Gastrocnemius medialis (tissue), 4 donors: ENCODE measurements around the gene ZNF660. TPM values are rescaled to one million over a fixed set of nuclear protein-coding genes. Genes with fewer than 3 reads are reported as not detected.
"Not testable (repeated sequence)": the region's sequence is repeated elsewhere in the genome, so short reads cannot be mapped to it uniquely, and the experiment has no call there.

ENCODE experiments used
- ATAC-seq, 2 donors: fragments of 150-250 bp; one replicate each; pipeline ENCODE4 v1.9.1; 2016
- DNase-seq, 2 donors: peaks; one replicate each; pipeline ENCODE4 v3.0.0-alpha.2; 2019
- H3K27ac ChIP-seq, 4 donors: fragments of 200-600 bp; sonication (generic); 1 replicate in 1 of 4; 2 replicates in 3 of 4; pipeline ENCODE4 v1.5.1; 2016 to 2018; ENCODE audit warnings: mild to moderate bottlenecking in 2 of 4, moderate library complexity in 1 of 4
- H3K27me3 ChIP-seq, 3 donors: fragments of 200-600 bp; sonication (generic) in 2 of 3; 1 replicate in 1 of 3; 2 replicates in 2 of 3; pipeline versions ENCODE4 v1.5.1 to v1.6.0; 2016 to 2019; ENCODE audit warnings: mild to moderate bottlenecking in 1 of 3, moderate library complexity in 1 of 3
- H3K36me3 ChIP-seq, 2 donors: fragments of 200-600 bp; sonication (generic) in 1 of 2; one replicate each; pipeline ENCODE4 v1.5.1; 2017 to 2018
- H3K4me1 ChIP-seq, 2 donors: fragments of 200-600 bp; sonication (generic) in 1 of 2; one replicate each; pipeline ENCODE4 v1.5.1; 2016 to 2017; ENCODE audit warnings: mild to moderate bottlenecking in 2 of 2
- H3K4me3 ChIP-seq, 4 donors: fragments of 200-600 bp; sonication (generic) in 3 of 4; 1 replicate in 1 of 4; 2 replicates in 3 of 4; pipeline ENCODE4 v1.5.1; 2016 to 2019; ENCODE audit warnings: mild to moderate bottlenecking in 2 of 4
- H3K9me3 ChIP-seq, 3 donors: fragments of 200-600 bp; sonication (generic) in 2 of 3; 1 replicate in 1 of 3; 2 replicates in 2 of 3; pipeline ENCODE4 v1.5.1; 2016 to 2019
- POLR2A ChIP-seq, 2 donors: fragments of 450-650 bp; IDR thresholded peaks; one replicate each; pipeline ENCODE4 v1.6.1; 2017; ENCODE audit warnings: antibody characterized with exemption in 2 of 2, mild to moderate bottlenecking in 2 of 2, moderate library complexity in 2 of 2
- in situ Hi-C, 4 donors: fragments of 200-750 bp; cut with MboI; loops; one replicate each; pipeline versions ENCODE4 v1.15.0 to v1.8.0; 2017; ENCODE audit warnings: low sequenced_read_pairs in 4 of 4
- intact Hi-C: fragments of 100-400 bp; cut with DNase I; formaldehyde crosslinking; loops from one replicate; pipeline ENCODE4 v1.15.1; 2023; ENCODE audit warnings: low total_unique reads
- total RNA-seq, 4 donors: library from RNA; depleted of rRNA; stranded (reverse); fragments of >200 nt; gene quantifications; one replicate each; pipeline versions ENCODE4 v1.1.0 to v1.2.3, GENCODE V29; 2016
- TF ChIP-seq, protein P1 (sequence below), 5 experiments: fragments of 450-650 bp in 3 of 5; fragments of 200-600 bp in 2 of 5; sonication (generic) in 2 of 5; IDR thresholded peaks in 4 of 5; conservative IDR thresholded peaks in 1 of 5; 1 replicate in 4 of 5; 2 replicates in 1 of 5; pipeline ENCODE4 v1.5.1; 2016 to 2019; ENCODE audit warnings: antibody characterized with exemption in 5 of 5, mild to moderate bottlenecking in 3 of 5, moderate library complexity in 3 of 5

The ZNF660 gene
- total RNA-seq = under 1 TPM; 0.13 to 0.39 (median 0.28) TPM

- in situ Hi-C loops (no loop called here), intact Hi-C loops (no loop called here)
- peak within 1 kb of the TSS; percentile 36 to 61 (median 49) for H3K27ac ChIP-seq
- ATAC-seq = peak; percentile 54 to 56
- DNase-seq = peak; percentile 3 to 15
- H3K36me3 ChIP-seq = peaks cover 0 to 16% of the 10 kb centered on the region in 2 donors
- TF ChIP-seq, protein P1, sequence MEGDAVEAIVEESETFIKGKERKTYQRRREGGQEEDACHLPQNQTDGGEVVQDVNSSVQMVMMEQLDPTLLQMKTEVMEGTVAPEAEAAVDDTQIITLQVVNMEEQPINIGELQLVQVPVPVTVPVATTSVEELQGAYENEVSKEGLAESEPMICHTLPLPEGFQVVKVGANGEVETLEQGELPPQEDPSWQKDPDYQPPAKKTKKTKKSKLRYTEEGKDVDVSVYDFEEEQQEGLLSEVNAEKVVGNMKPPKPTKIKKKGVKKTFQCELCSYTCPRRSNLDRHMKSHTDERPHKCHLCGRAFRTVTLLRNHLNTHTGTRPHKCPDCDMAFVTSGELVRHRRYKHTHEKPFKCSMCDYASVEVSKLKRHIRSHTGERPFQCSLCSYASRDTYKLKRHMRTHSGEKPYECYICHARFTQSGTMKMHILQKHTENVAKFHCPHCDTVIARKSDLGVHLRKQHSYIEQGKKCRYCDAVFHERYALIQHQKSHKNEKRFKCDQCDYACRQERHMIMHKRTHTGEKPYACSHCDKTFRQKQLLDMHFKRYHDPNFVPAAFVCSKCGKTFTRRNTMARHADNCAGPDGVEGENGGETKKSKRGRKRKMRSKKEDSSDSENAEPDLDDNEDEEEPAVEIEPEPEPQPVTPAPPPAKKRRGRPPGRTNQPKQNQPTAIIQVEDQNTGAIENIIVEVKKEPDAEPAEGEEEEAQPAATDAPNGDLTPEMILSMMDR (IDR thresholded peaks at IDR 0.05 in 4 of 5, conservative IDR thresholded peaks at IDR 0.05 in 1 of 5) = no peak
- no peaks in the 10 kb centered on the region for H3K27me3 ChIP-seq
- peak within 1 kb of the TSS; percentile 61 to 73 (median 66) for H3K4me3 ChIP-seq
- H3K9me3 ChIP-seq = no peaks in the 10 kb centered on the region
- peaks cover 5 to 10% of the 10 kb centered on the region in 2 donors for H3K4me1 ChIP-seq
These were observed at the start of gene ZNF660 for GRCh38 chr3:44584646-44585501. Gene ZNF660, plus strand, starts transcription at chr3:44584964. Its CDS starts 9,230 bp downstream, at chr3:44594194.

- no peaks in the 10 kb centered on the region for H3K9me3 ChIP-seq
- H3K4me3 ChIP-seq = no peak overlapping the region
- TF ChIP-seq POLR2A (IDR thresholded peaks at IDR 0.05) = no peak
- TF ChIP-seq, protein P1 (IDR thresholded peaks at IDR 0.05 in 4 of 5, conservative IDR thresholded peaks at IDR 0.05 in 1 of 5) = no peak
- DNase-seq (no peak), ATAC-seq (no peak)
- H3K4me1 ChIP-seq = no peaks in the 10 kb centered on the region
- in situ Hi-C loops (loop anchor here (10.0 to 25.0 kb wide), 2 partner anchors 377 to 379 kb away; no protein-coding TSS in a partner anchor), intact Hi-C loops (no loop called here)
- H3K36me3 ChIP-seq = no peaks in the 10 kb centered on the region
- peaks cover 0 to 24% (median 14%) of the 10 kb centered on the region in 3 donors for H3K27me3 ChIP-seq
- no peak overlapping the region for H3K27ac ChIP-seq
These were observed 49.4 kb upstream of the ZNF660 start for GRCh38 chr3:44535364-44535763.

DNA sequence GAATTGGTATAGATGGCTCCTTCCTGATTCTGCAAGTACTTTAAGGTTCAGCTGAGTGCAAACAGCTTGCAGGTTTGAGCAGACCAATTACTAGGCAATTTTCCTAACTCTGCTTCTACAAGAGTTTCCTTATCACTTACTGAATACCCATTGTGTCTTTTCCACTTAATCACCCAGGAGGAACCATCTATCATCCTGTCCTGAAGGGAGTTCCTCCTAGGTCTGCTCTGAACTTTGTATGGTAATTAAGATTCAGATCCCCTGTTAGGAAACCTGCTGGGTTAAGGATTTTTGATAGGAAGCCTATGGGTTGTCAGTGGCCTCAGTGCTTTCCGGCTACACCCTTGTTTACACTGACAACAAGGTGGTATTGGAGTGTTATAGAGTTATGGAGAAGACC is 40.0 kb upstream of the ZNF660 start:
- H3K27me3 ChIP-seq, DNase-seq, ATAC-seq, H3K27ac ChIP-seq, intact Hi-C loops, H3K4me1 ChIP-seq, H3K4me3 ChIP-seq, H3K36me3 ChIP-seq, H3K9me3 ChIP-seq: not testable (repeated sequence)
- in situ Hi-C loops = loop anchor here in 3 of 4 donors (25.0 kb wide), 1 partner anchor 367 kb away; no protein-coding TSS in a partner anchor

DNA sequence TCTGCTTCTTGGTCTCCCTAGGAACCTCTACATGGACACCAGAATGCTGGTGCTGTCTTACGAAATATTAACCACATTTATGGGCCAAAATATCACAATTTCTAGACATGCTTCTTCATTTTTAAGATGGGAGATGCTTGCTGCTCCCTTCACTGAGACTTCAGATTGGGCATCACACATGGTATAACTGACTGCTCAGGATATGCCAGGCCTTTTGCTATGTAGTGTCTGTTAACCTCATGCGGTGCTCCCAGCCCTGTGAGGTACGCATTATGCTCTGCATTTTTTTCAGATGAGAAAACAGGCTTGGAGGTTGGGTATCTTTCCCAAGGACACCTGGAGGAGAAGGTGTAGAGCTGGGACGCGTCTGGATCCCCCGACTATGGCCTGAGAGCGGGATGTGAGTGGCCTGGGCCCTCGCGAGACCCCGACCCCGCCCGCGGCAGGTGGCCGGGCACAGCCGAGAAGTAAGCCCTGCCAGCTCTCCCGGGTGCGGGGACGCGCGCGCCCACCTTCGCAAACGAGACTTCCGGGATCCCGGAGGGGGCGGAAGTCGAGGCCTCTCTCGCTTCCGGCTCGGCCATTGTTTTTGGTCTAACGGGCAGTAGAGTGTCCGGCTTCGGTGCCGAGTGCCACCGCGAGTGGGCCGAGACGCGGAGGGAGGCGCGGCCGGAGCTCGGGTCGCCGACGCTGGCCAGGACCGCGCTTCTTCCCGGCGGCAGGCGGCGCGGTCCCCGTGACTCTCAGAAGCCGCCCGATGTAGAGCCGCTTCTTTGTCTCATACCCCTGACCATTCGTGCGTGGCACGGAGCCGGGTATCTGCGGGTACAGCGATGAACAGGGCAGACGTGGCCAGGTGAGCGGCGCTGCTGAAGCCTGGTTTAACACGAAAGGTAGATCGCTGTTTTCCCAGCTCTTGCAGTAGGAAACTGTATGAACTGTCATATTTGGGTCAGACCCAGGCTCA is 29.9 kb upstream of the ZNF660 start, which contains the start of gene ZKSCAN7:
Gene ZKSCAN7 (plus strand): TSS at position 568 of the 967 bp plus-strand sequence. CDS start 1,855 bp downstream, outside the sequence.
- ATAC-seq (peak; percentile 54 to 55), DNase-seq (peak; percentile 5 to 10)
- no peaks in the 10 kb centered on the region for H3K9me3 ChIP-seq
- peak within 1 kb of the TSS; percentile 65 to 92 (median 83) for H3K4me3 ChIP-seq
- TF ChIP-seq, protein P1 (IDR thresholded peaks at IDR 0.05 in 4 of 5, conservative IDR thresholded peaks at IDR 0.05 in 1 of 5) = no peak
- TF ChIP-seq POLR2A (IDR thresholded peaks at IDR 0.05) = no peak
- intact Hi-C loops = no loop called here
- peak within 1 kb of the TSS; percentile 3 to 68 (median 56) for H3K27ac ChIP-seq
- in situ Hi-C loops = no loop called here
- peaks cover 8 to 10% of the 10 kb centered on the region in 2 donors for H3K4me1 ChIP-seq
- peaks cover 0 to 8% (median 3%) of the 10 kb centered on the region in 3 donors for H3K27me3 ChIP-seq
- peaks cover 0 to 13% of the 10 kb centered on the region in 2 donors for H3K36me3 ChIP-seq
